OCI-LY7 (cell line): ENCODE measurements around the gene LY9.

Source experiments
- CTCF ChIP-seq: fragments of 200-600 bp; sonication (generic); conservative IDR thresholded peaks from 2 replicates; pipeline ENCODE4 v1.5.1; 2014; ENCODE audit warnings: mild to moderate bottlenecking, antibody characterized with exemption, low read length, moderate library complexity, mixed read lengths
- EZH2phosphoT487 ChIP-seq: fragments of 200-600 bp; sonication (generic); IDR thresholded peaks from 2 replicates; pipeline ENCODE4 v1.6.1; 2018; ENCODE audit warnings: low read depth, borderline replicate concordance, mild to moderate bottlenecking, mixed run types, antibody characterized with exemption, low read length, moderate library complexity, mixed read lengths

- no peak for TF ChIP-seq CTCF
- no peak for TF ChIP-seq EZH2phosphoT487
These were observed 36.2 kb upstream of the LY9 start for GRCh38 chr1:160759740-160760139.
